Measurements from ENCODE around the gene BSDC1. TPM values are rescaled to one million over a fixed set of nuclear protein-coding genes. Genes with fewer than 3 reads are reported as not detected.

The BSDC1 gene, protein sequence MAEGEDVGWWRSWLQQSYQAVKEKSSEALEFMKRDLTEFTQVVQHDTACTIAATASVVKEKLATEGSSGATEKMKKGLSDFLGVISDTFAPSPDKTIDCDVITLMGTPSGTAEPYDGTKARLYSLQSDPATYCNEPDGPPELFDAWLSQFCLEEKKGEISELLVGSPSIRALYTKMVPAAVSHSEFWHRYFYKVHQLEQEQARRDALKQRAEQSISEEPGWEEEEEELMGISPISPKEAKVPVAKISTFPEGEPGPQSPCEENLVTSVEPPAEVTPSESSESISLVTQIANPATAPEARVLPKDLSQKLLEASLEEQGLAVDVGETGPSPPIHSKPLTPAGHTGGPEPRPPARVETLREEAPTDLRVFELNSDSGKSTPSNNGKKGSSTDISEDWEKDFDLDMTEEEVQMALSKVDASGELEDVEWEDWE
- total RNA-seq = 50.3 and 51.9 TPM in 2 replicates

DNA sequence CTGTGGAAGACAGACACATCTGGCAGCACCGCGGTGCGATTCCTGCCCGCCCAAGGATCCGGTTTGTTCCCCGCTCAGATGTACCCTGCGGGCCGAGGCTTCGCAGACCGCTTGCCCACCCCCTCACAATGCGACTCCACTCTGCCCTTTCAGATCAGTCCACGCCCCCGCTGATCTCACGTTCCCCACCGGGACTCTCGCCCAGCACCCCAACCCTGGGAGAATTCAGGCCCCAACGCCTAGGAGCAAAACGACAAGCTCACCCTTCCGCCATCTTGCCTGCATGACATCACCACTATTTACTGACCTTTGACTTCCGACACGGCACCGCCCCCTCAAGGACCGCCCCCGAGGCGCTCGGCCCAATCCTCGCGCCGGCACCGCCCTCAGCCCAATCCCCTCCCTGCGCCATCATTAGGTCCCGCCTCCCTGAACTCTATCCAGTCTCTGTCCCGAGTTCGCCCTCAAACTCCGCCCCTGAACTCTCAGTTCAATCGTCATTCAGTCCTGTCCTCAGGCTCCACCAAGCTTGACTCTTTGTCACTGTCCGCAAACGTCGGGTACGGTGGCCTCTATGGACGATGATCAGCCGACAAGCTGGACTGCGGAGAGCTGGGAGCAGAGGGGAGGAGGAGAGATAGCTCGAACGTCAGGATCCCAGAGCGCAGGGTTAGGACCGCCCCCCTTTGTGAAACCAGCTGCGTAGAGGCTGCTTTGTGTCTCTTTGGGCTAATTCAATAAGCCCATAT, at the start of gene BSDC1:
TSS of gene BSDC1 (minus strand) at position 301 of the 749 bp plus-strand sequence. CDS start at position 274, 27 bp downstream.

DNA sequence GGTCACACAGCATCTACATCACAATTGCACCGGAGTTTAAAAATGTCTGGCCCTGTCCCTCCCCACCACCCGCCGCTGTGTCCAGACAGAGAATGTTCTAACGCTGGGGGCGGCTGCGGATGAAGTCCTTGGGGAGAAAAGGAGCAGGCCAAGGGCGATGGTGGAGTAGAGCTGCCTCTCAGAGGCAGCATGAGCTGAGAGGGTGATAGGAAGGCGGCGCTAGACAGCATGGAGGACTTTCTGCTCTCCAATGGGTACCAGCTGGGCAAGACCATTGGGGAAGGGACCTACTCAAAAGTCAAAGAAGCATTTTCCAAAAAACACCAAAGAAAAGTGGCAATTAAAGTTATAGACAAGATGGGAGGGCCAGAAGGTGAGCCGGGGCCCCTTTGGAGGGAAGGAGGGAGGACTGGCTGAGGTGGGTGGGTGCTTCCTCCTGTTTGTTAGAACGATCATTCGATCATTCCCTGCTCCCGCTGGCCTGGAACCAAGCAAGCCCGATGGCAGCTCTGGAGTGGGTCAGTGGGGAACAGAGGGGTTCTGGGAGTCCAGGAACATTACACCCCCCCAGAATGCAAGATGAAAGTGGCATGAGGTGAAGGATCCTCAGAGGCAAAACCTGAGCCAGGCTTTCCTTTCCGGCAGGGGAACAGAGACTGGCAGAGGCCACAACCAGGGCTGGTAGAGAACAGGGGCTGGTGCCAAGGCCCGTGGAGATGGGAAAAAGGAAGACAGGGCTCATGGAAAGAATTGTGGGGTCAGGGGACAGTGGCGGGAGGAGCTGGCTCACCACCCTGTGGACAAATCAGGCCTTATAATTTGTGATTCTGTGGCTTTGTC, 31.5 kb downstream of the BSDC1 start, which contains the start of the genes FAM229A and TSSK3:
TSS of gene FAM229A (minus strand) at position 12 of the 840 bp plus-strand sequence. CDS start 394 bp downstream, outside the sequence.
TSS of gene TSSK3 (plus strand) at position 66 of the 840 bp plus-strand sequence. CDS start at position 229, 163 bp downstream.

DNA sequence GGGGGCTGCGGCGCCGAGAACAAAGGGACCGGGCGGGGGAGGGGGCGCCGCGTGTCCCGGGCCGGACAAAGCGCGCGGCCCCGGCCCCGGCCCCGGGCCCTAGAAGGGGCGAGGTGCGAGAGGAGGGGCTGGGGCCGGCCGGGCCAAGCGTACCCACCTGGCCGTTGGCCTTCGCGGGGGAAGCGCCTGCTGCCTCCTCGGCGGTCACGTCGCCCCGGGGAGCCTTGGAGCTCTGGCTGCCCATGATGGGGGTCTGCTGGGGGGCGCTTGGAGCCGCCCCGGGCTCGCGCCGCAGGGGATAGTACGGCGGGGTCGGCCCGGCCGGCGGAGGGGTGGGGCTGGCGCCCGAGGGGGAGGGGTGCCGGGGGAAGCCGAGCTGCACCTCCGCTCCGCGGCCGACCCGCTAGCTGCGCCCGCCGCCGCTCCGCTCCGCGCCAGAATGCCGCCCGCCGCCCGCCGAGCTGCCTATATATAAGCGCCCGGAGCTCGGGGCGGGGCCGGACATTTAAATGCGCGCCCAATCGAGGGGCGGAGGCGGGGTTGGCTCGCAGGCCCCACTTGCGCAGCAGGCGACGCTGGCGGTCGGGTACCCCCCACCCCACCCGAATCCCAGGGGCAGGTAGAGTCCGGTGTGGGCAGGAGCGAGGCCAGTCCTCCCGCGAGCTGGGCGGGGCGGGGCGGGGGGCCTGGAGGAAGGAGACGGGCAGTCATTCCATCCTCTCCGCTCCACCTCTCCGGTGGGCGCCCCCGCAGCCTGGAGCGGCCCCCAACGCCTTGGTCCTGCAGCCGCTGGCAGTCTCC, 58.3 kb downstream of the BSDC1 start, which contains the start of gene MARCKSL1:
TSS of gene MARCKSL1 (minus strand) at position 444 of the 801 bp plus-strand sequence. CDS start at position 244, 200 bp downstream.

Other genes with a start within 250 kb of the BSDC1 start
- 60.1 and 72.3 TPM in 2 replicates for gene TXLNA, start 214.8 kb downstream of the BSDC1 start, total RNA-seq
- 16.1 and 19.5 TPM in 2 replicates for gene CCDC28B, start 193.8 kb downstream of the BSDC1 start, total RNA-seq
- 0.69 and 1.6 TPM in 2 replicates for gene IQCC, start 188.8 kb downstream of the BSDC1 start, total RNA-seq
- gene DCDC2B, start 185.4 kb downstream of the BSDC1 start, total RNA-seq = not detected in 2 replicates
- 15.4 and 17.7 TPM in 2 replicates for gene TMEM234, start 172.1 kb downstream of the BSDC1 start, total RNA-seq
- 352 and 375 TPM in 2 replicates for gene EIF3I, start 172.0 kb downstream of the BSDC1 start, total RNA-seq
- 0.34 and 0.47 TPM in 2 replicates for gene FAM167B, start 147.2 kb downstream of the BSDC1 start, total RNA-seq
- gene LCK, start 143.2 kb downstream of the BSDC1 start, total RNA-seq = 0.16 TPM in 1 of 2 replicates, not detected in the other
- gene HDAC1, start 102.4 kb downstream of the BSDC1 start, total RNA-seq = 82.8 and 94.3 TPM in 2 replicates
- 15.8 and 19.0 TPM in 2 replicates for gene MARCKSL1, start 58.2 kb downstream of the BSDC1 start, total RNA-seq
- 0.95 and 1.5 TPM in 2 replicates for gene FAM229A, start 32.0 kb downstream of the BSDC1 start, total RNA-seq
- 0.63 and 0.86 TPM in 2 replicates for gene TSSK3, start 31.9 kb downstream of the BSDC1 start, total RNA-seq
- under 0.01 TPM in 2 replicates for gene ZBTB8B, start 70.6 kb upstream of the BSDC1 start, total RNA-seq
- gene ZBTB8A, start 145.0 kb upstream of the BSDC1 start, total RNA-seq = 4.7 and 7.0 TPM in 2 replicates

Data from bronchial smooth muscle cell (primary cell).